ENCODE data around the gene MRPL11.

The MRPL11 gene

DNA sequence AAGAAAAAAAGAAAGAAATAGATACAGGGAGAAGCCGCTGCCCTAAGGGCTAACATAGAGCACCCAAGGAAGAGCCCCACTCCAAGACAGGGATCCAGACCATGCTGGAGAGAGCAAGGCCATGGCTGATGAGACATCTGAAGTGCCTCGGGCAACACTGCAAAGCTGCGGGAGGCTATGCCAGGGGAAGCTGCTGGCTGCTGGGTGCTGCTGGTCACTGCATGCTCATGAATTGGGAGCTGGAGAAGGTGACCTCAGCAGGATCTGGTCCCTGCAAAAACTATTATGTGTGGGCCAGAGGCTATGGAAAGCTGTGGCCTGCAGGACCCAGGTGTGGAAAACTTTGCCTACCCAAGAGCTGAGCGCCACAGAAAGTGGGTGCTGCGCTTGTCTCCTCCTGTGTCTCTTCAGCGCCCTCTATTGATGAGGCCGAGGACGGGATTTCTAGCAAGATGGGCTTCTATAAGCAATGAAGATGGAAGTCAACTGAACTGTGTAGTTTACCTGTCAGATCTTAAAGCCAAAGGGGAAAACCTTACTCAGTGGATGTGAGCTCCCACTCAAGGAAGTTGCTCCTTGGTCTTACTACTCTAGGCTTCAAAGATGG, 49.8 kb downstream of the MRPL11 start:
- H3K27me3 Mint-ChIP-seq (ENCODE audit: low read depth, poor library complexity): peaks cover 14% of the 10 kb centered on the region
- peaks cover under 1% of the 10 kb centered on the region for H3K9me3 Mint-ChIP-seq
- peak; percentile 68 for DNase-seq

DNA sequence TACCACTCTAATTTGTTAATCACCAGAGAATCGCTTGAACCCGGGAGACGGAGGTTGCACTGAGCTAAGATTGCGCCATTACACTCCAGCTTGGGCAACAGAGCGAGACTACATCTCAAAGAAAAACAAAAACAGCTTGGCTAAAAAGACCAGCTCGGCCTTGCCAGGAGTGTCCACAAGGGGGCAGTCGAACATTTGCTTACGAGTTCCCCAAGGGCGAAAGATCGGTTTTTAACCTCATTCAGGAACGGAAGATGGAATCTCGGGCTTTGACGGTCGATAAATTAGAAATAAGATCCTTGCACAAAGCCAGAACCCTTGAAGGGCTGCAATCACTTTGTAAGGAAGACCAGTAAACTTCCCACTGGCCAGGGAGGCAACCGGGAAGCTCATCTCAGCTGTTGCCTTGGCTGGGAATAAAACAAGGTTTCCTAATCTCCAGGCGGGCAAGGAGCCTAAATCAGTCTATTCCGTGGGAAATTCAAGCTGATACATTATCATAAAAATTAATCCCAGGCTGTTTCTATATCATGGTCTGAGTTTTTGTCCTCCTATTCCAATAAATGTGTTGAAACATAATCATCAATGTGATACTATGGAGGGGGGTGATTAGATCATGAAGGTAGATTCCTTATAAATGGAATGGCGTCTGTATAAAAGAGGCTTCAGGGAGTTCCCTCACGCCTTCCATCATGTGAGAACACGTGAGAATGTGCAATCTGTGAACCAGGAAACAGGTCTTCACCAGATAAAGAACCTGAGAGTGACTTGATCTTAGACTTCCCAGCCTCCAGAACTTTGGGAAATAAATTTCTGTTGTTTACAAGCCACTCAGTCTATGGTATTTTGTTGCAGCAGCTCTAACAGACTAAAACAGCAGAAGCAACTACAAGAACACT, 52.2 kb downstream of the MRPL11 start:
- peak; percentile 95 for DNase-seq

More for the DNA sequence above, 49.8 kb downstream of the MRPL11 start:
- Mint-ChIP-seq H3K4me3 (no peak overlapping the region), H3K36me3 (ENCODE audit: low read depth) (no peaks in the 10 kb centered on the region), H3K27ac (no peak overlapping the region), H3K4me1 (peaks cover 13% of the 10 kb centered on the region)
- TF ChIP-seq, protein P1, sequence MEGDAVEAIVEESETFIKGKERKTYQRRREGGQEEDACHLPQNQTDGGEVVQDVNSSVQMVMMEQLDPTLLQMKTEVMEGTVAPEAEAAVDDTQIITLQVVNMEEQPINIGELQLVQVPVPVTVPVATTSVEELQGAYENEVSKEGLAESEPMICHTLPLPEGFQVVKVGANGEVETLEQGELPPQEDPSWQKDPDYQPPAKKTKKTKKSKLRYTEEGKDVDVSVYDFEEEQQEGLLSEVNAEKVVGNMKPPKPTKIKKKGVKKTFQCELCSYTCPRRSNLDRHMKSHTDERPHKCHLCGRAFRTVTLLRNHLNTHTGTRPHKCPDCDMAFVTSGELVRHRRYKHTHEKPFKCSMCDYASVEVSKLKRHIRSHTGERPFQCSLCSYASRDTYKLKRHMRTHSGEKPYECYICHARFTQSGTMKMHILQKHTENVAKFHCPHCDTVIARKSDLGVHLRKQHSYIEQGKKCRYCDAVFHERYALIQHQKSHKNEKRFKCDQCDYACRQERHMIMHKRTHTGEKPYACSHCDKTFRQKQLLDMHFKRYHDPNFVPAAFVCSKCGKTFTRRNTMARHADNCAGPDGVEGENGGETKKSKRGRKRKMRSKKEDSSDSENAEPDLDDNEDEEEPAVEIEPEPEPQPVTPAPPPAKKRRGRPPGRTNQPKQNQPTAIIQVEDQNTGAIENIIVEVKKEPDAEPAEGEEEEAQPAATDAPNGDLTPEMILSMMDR (IDR thresholded peaks at IDR 0.05): peak; percentile 72

More for the DNA sequence above, 52.2 kb downstream of the MRPL11 start:
- no peaks in the 10 kb centered on the region for H3K36me3 Mint-ChIP-seq (ENCODE audit: low read depth)
- peak overlapping the region; percentile 56 for H3K4me3 Mint-ChIP-seq
- H3K9me3 Mint-ChIP-seq: no peaks in the 10 kb centered on the region
- peaks cover 8% of the 10 kb centered on the region for H3K27me3 Mint-ChIP-seq (ENCODE audit: low read depth, poor library complexity)
- H3K4me1 Mint-ChIP-seq: peaks cover 13% of the 10 kb centered on the region
- H3K27ac Mint-ChIP-seq: no peak overlapping the region
- TF ChIP-seq, protein P1 (IDR thresholded peaks at IDR 0.05): peak; percentile 88
